ENCODE data around the gene GATD1. TPM values are rescaled to one million over a fixed set of nuclear protein-coding genes. Genes with fewer than 3 reads are reported as not detected.

The GATD1 gene
- total RNA-seq: 10 to 100 TPM; 28.9 to 33.8 (median 31.2) TPM

GRCh38 chr11:777288-778255 is at the start of gene GATD1:
Gene GATD1 (minus strand): TSS chr11:777487. CDS start chr11:777462, 25 bp downstream.
- peak; percentile 96 for ATAC-seq
- Histone ChIP-seq H3K9me3 (no peaks in the 10 kb centered on the region), H3K4me1 (peaks cover 0 to 70% (median 23%) of the 10 kb centered on the region in 3 donors), H3K27ac (peak within 1 kb of the TSS; percentile 60 to 90 (median 87)), H3K27me3 (no peaks in the 10 kb centered on the region), H3K36me3 (peaks cover 0 to 40% of the 10 kb centered on the region in 2 donors), H3K4me3 (peak within 1 kb of the TSS; percentile 85 to 98)
- TF ChIP-seq EP300 (IDR thresholded peaks at IDR 0.05) (no peak), POLR2AphosphoS5 (IDR thresholded peaks at IDR 0.05) (peak; percentile 46), CTCF (IDR thresholded peaks at IDR 0.05) (peak in 2 of 4 experiments; percentile 4 to 23), POLR2A (IDR thresholded peaks at IDR 0.05) (peak; percentile 86 to 91)
- WGBS, 2 donors (ENCODE audit: low coverage in 1 of 2): 8% methylated on average over 5 of the region's 110 CpGs; no CpG with 5 or more reads in 1 of the 2 donors

- no peak for ATAC-seq
- Histone ChIP-seq H3K27me3 (peaks cover 81% of the 10 kb centered on the region), H3K27ac (peak overlapping the region in 3 of 4 donors; percentile 53 to 67 (median 60)), H3K9me3 (no peaks in the 10 kb centered on the region), H3K4me1 (peaks cover 0 to 70% (median 32%) of the 10 kb centered on the region in 3 donors), H3K36me3 (peaks cover 0 to 44% of the 10 kb centered on the region in 2 donors), H3K4me3 (peak overlapping the region in 1 of 2 donors; percentile 46)
- TF ChIP-seq POLR2AphosphoS5 (IDR thresholded peaks at IDR 0.05) (no peak), EP300 (IDR thresholded peaks at IDR 0.05) (no peak), POLR2A (IDR thresholded peaks at IDR 0.05) (no peak), CTCF (IDR thresholded peaks at IDR 0.05) (no peak)
- 20% methylated on average over 1 of the region's 22 CpGs; no CpG with 5 or more reads in 1 of the 2 donors for WGBS, 2 donors (ENCODE audit: low coverage in 1 of 2)
Measured at GRCh38 chr11:826836-827145, 49.5 kb upstream of the GATD1 start.

GRCh38 chr11:826227-826621 is 48.9 kb upstream of the GATD1 start:
- TF ChIP-seq POLR2A (IDR thresholded peaks at IDR 0.05) (no peak), CTCF (IDR thresholded peaks at IDR 0.05) (no peak), POLR2AphosphoS5 (IDR thresholded peaks at IDR 0.05) (no peak), EP300 (IDR thresholded peaks at IDR 0.05) (no peak)
- Histone ChIP-seq H3K4me1 (peaks cover 0 to 70% (median 38%) of the 10 kb centered on the region in 3 donors), H3K27ac (no peak overlapping the region), H3K36me3 (peaks cover 0 to 49% of the 10 kb centered on the region in 2 donors), H3K4me3 (no peak overlapping the region), H3K9me3 (no peaks in the 10 kb centered on the region), H3K27me3 (peaks cover 75% of the 10 kb centered on the region)
- WGBS, 2 donors (ENCODE audit: low coverage in 1 of 2): 89 to 92% methylated on average over 3 to 9 of the region's 9 CpGs
- no peak for ATAC-seq

GRCh38 chr11:825366-826226 is 48.3 kb upstream of the GATD1 start:
- no peak for ATAC-seq
- Histone ChIP-seq H3K4me3 (no peak overlapping the region), H3K27ac (no peak overlapping the region), H3K4me1 (peaks cover 0 to 70% (median 40%) of the 10 kb centered on the region in 3 donors), H3K9me3 (no peaks in the 10 kb centered on the region), H3K27me3 (peaks cover 69% of the 10 kb centered on the region), H3K36me3 (peaks cover 0 to 49% of the 10 kb centered on the region in 2 donors)
- no peak for TF ChIP-seq POLR2AphosphoS5 (IDR thresholded peaks at IDR 0.05)
- no peak for TF ChIP-seq EP300 (IDR thresholded peaks at IDR 0.05)
- TF ChIP-seq POLR2A (IDR thresholded peaks at IDR 0.05): no peak
- 73% methylated on average over 4 of the region's 12 CpGs; no CpG with 5 or more reads in 1 of the 2 donors for WGBS, 2 donors (ENCODE audit: low coverage in 1 of 2)

- WGBS, 2 donors (ENCODE audit: low coverage in 1 of 2): 81 to 90% methylated on average over 3 to 5 of the region's 11 CpGs
- peaks cover 62% of the 10 kb centered on the region for H3K27me3 ChIP-seq
- peaks cover 0 to 69% (median 35%) of the 10 kb centered on the region in 3 donors for H3K4me1 ChIP-seq
- no peak overlapping the region for H3K27ac ChIP-seq
- H3K36me3 ChIP-seq: peaks cover 0 to 49% of the 10 kb centered on the region in 2 donors
- TF ChIP-seq CTCF (IDR thresholded peaks at IDR 0.05) (no peak), EP300 (IDR thresholded peaks at IDR 0.05) (no peak), POLR2A (IDR thresholded peaks at IDR 0.05) (no peak), POLR2AphosphoS5 (IDR thresholded peaks at IDR 0.05) (no peak)
- no peak for ATAC-seq
- no peak overlapping the region for H3K4me3 ChIP-seq
- no peaks in the 10 kb centered on the region for H3K9me3 ChIP-seq
Measured at GRCh38 chr11:824942-825341, 47.7 kb upstream of the GATD1 start.
